Fibroblast of skin of back (primary cell): ENCODE measurements around the gene KRT37.
"Not testable (repeated sequence)": the region's sequence is repeated elsewhere in the genome, so short reads cannot be mapped to it uniquely, and the experiment has no call there.

Experiments
- DNase-seq: peaks from one replicate; pipeline ENCODE4 v3.0.0-alpha.2; 2013

Gene KRT37

DNA sequence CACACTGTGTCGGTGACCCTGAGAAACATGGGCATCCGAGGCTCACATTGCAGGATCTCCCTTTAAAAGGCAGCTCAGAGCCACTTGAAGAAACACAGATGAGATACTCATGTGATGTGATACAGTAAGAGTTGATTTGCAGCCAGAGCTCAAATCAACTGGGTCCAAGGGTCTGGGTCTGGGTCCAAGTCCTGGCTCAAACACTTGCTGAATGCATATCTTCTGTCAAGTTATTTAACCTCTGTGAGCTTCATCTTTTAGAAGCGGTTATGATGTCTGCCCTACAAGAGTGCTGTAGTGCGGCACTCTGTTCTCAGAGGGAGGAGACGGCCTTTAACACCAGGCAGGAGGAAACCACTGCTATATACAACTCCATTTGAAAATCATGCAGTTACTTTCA lies 10.0 kb upstream of the KRT37 start:
- no peak for DNase-seq

GRCh38 chr17:41434005-41434404 lies 9.6 kb upstream of the KRT37 start:
- no peak for DNase-seq

GRCh38 chr17:41433586-41433985 lies 9.2 kb upstream of the KRT37 start:
- no peak for DNase-seq

DNA sequence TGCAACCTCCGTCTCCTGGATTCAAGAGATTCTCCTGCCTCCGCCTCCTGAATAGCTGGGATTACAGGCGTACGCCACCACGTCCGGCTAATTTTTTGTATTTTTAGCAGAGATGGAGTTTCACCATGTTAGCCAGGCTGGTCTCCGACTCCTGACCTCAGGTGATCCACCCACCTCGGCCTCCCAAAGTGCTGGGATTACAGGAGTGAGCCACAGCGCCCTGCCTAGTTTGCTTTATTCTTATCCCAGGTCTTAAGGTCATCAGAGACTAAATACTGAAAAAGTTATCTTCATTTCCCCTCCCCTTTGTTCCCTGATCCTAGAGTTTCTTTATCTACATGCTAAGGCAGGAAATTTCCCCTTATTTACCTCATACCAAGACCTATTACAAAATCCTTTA lies 6.0 kb upstream of the KRT37 start:
- DNase-seq, result not testable (repeated sequence)

DNA sequence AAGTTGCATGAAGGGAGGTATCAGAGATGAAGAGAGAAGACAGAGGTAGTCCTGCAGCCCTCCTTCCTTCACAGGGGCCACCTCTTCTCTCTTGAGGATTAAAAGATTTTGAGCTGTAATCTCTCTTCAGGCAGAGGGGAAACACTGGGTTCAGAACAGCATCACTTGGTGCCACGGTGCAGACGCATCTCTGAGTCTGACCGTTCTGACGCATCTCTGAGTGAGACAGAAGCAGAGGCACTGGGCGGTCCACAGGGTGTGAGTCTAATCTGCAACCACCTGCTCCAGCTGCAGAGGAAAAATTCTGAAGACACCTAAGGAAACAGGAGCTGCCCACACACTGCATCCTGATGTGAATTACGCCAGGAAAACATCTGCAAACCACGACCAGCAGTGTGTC lies 5.3 kb upstream of the KRT37 start:
- DNase-seq, result no peak

- peak; percentile 28 for DNase-seq
These were observed 4.4 kb upstream of the KRT37 start for GRCh38 chr17:41428591-41429291.

- not testable (repeated sequence) for DNase-seq
These were observed 1.8 kb downstream of the KRT37 start for GRCh38 chr17:41422586-41422985.

DNA sequence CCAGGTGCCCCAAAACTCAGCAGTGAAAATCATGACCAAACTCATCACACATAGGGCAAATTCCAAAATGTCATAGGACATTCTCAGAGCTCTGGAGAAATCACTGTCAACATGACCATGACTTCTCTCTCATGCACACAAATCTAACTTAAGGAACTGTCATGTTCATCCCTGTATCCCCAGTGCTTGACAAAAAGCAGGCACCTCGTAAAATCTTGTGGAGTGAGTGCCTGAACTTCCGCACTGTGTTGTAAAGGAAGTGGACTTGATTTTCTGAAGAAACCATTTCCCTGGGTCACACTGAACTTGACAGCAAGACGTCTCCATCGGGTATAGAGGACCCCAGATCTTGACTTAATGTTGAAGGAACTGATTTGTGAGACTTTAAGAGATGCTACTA lies 2.8 kb downstream of the KRT37 start:
- DNase-seq, result no peak

- DNase-seq, result peak; percentile 16
These were observed 3.3 kb downstream of the KRT37 start for GRCh38 chr17:41421116-41421515.

DNA sequence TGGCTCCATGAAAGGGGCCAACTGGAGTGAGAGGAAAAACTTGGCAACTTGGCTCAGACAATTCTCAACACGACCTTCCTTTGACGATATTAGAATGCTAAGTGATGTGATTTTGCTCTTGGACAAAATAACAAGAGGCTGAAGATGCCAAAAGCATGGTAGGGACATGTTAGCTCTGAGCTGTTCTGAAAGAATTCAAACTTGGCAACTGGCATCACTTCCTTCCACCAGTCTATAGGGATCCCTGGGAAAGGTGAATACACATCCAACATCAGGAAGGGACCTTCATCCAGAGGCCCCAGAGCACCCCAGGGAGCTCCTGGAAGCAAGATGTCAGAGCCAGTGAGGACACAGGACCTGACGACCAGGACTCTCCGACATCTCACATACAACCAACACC lies 4.3 kb downstream of the KRT37 start:
- peak; percentile 34 for DNase-seq

- no peak for DNase-seq
These were observed 4.7 kb downstream of the KRT37 start for GRCh38 chr17:41419716-41420115.

DNA sequence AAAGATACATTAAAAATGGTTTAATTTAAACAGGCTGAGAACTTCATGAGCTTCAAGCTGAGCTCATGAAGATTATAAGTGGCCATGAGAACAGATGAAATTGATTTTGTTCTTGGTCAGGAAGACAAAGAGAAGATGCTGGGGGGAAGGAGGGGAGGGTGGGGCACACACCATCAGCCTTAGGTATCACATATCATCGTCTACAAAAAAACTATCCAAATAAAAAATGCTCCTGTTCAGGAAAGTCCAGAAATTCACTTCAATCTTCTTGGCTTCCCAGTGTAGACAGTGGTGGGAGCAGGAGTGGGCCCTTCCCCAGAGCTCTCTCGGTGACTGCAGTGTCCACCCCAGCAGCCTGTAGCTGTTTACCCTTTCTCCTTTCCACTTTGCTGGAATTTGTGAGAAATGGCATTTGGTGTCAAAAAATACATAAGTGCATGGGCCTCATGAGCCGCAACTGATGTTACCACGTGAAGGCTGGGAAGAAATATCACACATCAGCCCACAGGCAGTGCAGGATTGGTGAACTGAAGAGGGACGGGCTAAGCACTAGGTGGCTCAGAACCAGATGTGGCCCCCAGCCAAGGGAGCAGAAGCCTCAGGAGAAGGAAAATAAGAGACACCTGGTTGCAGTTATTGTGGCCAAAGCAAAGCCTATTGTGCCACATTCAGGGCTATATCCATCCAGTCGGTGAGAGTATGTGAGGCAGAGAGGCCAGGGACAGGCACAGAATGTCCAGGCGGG lies 6.1 kb downstream of the KRT37 start:
- no peak for DNase-seq

DNA sequence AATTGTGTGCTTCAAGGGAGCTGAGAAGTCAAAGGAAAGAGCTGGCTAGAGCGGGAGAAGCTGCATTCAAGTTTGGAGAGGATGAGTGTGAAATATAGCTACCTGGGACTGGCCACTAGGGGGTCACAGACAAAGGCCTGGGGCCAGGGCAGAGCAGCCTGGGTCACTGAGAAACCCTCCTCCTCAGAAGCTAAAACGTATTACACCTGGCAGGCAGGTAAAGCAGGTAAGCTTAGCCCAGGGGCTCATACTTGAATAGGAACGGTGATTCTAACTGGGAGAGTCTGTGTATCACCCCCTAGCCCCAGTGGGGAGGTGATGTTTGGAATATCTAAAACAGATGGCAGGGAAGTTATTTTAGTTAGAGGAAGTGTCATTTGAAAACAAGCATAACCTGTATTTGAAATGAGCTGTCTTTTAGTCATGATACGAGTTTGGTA lies 6.8 kb downstream of the KRT37 start:
- DNase-seq, result peak; percentile 51

DNA sequence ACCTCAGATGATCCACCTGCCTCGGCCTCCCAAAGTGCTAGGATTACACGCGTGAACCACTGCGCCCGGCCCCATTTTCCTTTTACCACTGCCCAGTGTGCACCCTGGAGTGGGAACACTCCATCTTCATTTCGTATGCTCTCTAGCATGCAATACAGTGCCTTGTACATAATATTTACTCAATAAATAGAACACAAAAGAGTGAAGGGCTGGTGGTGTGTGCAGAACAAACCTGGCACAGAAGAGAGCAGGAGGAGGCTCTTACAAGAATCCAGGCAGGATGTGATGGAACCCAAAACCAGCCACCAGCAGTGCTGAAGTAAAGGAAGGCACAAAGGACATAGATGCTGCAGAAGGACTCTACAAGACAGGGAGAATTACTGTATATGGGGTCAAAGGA lies 7.3 kb downstream of the KRT37 start:
- DNase-seq, result no peak

DNA sequence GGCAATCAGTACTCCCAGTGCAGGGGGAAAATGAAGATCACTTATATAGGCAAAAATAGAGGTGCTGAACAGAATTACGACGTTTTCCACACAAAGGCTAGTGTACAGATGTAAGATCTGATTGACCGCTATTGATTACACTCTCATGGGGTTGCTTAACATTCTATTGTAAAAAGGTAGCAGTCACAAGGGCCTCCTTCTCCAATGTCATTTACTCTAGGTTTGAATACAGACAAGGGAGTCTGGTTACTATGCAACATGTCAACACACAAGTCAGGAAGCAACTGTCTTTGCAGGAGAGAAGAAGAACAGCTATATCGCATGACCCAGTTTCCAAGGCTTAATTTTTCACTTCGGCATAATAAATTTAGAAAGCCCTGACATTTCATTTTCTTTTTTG lies 7.9 kb downstream of the KRT37 start:
- peak; percentile 13 for DNase-seq

DNA sequence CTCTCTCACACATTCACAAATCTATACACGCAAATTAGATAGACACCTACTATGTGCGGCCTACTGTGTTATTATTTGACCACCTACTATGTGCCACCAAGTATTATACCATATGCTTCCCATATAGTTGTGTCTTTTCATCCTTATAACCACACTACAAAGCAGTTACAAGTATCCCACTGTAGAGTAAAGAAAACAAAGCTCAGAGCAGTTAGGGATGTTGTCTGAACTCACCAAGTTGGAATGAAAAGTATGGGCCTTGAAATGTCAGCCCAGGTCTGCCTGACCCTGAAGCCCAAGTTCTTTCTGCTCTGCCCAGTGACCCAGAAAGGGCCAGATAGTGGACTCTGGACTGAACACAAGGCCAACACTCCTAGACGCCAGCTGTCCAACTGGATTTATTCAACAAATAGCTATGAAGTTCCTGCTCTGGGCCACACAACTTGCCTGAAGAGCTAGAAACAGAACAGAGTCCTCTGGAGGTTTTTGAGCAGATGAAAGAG lies 8.5 kb downstream of the KRT37 start:
- peak; percentile 72 for DNase-seq

- DNase-seq, result no peak
These were observed 9.0 kb downstream of the KRT37 start for GRCh38 chr17:41415411-41415810.

DNA sequence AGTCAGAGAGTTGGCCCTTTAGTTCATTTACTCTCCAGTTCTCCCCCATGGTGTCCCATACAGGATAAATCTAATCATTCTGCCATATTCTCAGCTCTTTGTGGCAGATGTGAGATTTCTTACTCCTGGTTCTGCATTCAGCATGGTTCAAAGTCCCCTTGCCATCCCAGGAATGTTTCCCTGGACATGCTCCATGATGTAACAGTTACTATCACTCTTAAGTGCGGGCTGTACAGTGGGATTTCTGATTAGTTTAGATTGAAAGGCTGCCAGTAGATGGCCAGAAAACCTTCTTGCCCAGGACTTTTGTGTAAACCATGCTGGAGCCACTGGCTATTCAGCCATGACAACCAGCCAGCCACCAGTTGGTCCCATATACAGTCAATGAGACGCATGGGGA lies 10.4 kb downstream of the KRT37 start:
- no peak for DNase-seq

DNA sequence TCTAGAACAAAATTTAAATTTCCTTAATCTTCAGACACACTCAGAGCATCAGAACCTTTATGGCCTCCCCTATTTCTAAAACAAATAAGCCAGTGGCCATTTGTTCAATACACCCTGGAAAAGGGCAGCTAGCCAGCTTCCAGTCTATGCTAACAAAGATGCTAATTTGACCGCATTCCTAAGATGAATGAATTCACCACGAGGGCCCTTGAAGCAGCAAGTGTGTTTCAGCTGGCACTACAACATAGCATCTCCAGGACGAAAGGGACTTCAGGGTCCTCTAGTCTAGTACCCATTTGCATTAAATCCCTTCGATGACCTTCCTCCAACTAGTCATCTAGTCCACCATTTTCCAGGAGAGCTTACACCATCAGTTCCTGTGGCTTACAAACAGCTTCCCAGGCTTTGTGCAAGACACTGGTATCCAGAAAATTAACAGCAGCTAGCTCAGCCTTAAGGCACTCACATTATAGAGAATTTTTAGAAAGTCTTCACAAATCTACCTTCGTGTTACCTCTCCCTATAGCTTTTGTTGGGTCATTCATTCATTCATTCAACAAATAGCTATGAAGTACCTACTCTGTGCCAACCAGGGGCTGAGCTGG lies 10.9 kb downstream of the KRT37 start:
- peak; percentile 40 for DNase-seq

DNA sequence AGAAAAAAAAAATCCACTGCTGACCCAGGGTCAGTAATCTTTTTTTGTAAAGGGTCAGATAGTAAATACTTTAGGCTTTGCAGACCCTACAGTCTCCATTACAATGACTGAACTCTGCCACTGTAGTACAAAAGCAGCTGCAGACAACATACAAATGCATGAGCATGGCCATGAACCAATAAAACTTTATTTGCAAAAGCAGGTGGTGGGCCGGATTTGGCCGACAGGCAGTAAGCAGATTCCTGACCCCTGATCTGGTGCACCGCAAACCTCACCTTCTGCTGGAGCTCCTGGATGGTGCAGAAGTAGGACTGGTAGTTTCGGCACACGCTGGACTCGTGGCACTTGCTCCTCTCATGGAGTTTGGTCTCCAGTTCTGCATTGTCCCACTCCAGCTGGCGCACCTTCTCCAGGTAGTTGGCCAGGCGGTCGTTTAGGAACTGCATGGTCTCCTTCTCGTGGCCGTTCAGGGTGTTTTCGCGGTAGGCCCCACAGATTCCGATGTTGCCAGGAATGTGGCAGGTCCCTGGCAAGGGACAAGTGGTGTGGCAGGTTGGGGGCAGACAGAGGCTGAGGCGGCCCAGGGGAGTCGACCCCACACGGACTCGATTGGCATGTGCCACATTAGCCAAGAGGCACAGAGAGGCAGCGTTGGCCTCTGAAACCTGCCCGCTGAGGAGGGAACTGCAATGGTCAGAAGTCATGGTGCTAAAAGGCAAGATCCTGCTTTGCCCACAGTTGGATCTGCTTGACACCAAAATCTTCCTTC lies 13.1 kb downstream of the KRT37 start:
- DNase-seq, result no peak

DNA sequence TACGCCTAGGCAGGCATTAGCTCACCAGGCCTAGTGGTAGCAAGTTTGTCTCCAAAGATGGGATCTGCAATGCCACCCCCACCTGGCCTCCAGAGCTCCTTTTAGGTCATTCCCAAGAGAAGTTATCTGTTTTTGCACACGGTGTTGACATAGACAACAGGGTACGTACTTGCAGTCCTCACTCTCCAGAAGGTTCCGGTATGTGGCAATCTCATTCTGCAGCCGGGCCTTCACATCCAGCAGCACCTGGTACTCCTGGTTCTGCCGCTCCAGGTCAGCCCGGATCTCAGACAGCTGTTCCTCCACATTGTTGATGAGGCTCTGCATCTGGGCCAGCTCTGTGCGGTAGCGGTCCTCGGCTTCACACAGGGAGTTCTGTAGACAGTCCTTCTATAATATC lies 17.2 kb downstream of the KRT37 start:
- DNase-seq, result no peak

GRCh38 chr17:41406205-41406604 lies 18.2 kb downstream of the KRT37 start:
- peak; percentile 18 for DNase-seq
